OCI-LY1 (cell line): ENCODE measurements around the gene HSDL1.

Source experiments
- EZH2 ChIP-seq: fragments of 200-600 bp; sonication (generic), shearing (Covaris generic); IDR thresholded peaks from 2 replicates; pipeline ENCODE4 v1.8.0; 2017; ENCODE audit warnings: borderline replicate concordance, mixed run types, mild to moderate bottlenecking, antibody characterized with exemption, low read length, moderate library complexity, mixed read lengths
- TF ChIP-seq, protein P1 (sequence below): fragments of 200-600 bp; sonication (generic), shearing (Covaris generic); IDR thresholded peaks from 2 replicates; pipeline ENCODE4 v1.5.1; 2017; ENCODE audit warnings: mild to moderate bottlenecking, antibody characterized with exemption, low read length, moderate library complexity, mixed read lengths

DNA sequence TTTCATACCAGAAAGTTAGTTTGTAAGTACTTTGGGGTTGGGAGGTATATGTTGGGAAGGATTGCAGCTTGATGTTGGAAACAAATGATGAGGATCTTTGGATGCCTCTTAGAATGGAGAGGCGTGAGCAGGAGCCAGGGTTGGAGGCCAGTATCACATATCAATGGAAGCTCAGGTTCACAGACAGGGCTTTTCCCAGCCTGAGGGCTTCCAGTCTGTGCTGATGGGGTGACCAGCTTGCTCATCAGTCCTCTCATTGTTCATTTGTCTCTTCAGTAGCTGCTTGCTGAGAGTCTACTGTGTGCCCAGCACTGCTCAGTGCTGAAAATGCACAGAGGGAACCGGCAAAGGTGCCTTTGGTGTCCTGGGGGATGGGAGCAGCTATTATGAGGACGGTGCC lies 5.9 kb upstream of the HSDL1 start:
- TF ChIP-seq EZH2, result no peak
- TF ChIP-seq, protein P1, sequence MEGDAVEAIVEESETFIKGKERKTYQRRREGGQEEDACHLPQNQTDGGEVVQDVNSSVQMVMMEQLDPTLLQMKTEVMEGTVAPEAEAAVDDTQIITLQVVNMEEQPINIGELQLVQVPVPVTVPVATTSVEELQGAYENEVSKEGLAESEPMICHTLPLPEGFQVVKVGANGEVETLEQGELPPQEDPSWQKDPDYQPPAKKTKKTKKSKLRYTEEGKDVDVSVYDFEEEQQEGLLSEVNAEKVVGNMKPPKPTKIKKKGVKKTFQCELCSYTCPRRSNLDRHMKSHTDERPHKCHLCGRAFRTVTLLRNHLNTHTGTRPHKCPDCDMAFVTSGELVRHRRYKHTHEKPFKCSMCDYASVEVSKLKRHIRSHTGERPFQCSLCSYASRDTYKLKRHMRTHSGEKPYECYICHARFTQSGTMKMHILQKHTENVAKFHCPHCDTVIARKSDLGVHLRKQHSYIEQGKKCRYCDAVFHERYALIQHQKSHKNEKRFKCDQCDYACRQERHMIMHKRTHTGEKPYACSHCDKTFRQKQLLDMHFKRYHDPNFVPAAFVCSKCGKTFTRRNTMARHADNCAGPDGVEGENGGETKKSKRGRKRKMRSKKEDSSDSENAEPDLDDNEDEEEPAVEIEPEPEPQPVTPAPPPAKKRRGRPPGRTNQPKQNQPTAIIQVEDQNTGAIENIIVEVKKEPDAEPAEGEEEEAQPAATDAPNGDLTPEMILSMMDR, result no peak
